A673 (cell line): ENCODE data around the gene COL11A1.

Experiments used
- CTCF ChIP-seq: fragments of 300-800, 200-600 bp; sonication (generic); conservative IDR thresholded peaks from 2 replicates; pipeline ENCODE4 v1.5.1; 2017; ENCODE audit warnings: low read depth, mild to moderate bottlenecking, antibody characterized with exemption, low read length, moderate library complexity, mixed read lengths
- EZH2 ChIP-seq: fragments of 200-600 bp; sonication (generic); IDR thresholded peaks from 2 replicates; pipeline ENCODE4 v1.6.1; 2017; ENCODE audit warnings: borderline replicate concordance, low read depth, mild to moderate bottlenecking, mixed read lengths, antibody characterized with exemption, low read length; ENCODE audit not compliant: poor library complexity, severe bottlenecking

GRCh38 chr1:103025858-103026409 lies 82.4 kb downstream of the COL11A1 start:
- TF ChIP-seq CTCF (no peak), EZH2 (no peak)
